Naive thymus-derived CD4-positive, alpha-beta T cell (primary cell): ENCODE data around the gene ELMO3. TPM values are rescaled to one million over a fixed set of nuclear protein-coding genes. Genes with fewer than 3 reads are reported as not detected.

Experiments
- ATAC-seq: fragments of 150-1000 bp; cut with Tn5 transposase; 2 replicates; pipeline ENCODE4 v1.10.0; 2021; ENCODE audit warnings: mild to moderate bottlenecking, moderate library complexity
- CTCF ChIA-PET: fragments of 350-600 bp; sonication (Branson Sonifier 250); formaldehyde crosslinking; loops from one replicate; lab custom pipeline; 2021; ENCODE audit warnings: antibody characterized with exemption; lab: Charles Lee
- POLR2A ChIA-PET: fragments of 350-600 bp; sonication (Branson Sonifier 250); formaldehyde crosslinking; loops from one replicate; lab custom pipeline; 2021; ENCODE audit warnings: antibody characterized with exemption, inconsistent platforms; lab: Charles Lee
- DNase-seq, 9 donors: peaks; one replicate each; pipeline versions ENCODE4 v3.0.0 to v3.0.0-alpha.2; 2020 to 2022; ENCODE audit warnings: mixed read lengths in 1 of 9
- H3K27ac ChIP-seq: one replicate; pipeline ENCODE4 v1.7.0; 2013; ENCODE audit warnings: mild to moderate bottlenecking, low read depth, low read length, moderate library complexity
- H3K27me3 ChIP-seq, 2 donors: one replicate each; pipeline ENCODE4 v1.7.0; 2013; ENCODE audit warnings: low read length in 2 of 2, mild to moderate bottlenecking in 2 of 2, moderate library complexity in 2 of 2; ENCODE audit not compliant: control insufficient read depth in 2 of 2, insufficient read depth in 2 of 2
- H3K36me3 ChIP-seq, 3 experiments: 1 replicate in 2 of 3; 2 replicates in 1 of 3; pipeline ENCODE4 v1.7.0; 2013; ENCODE audit warnings: low read length in 3 of 3, mild to moderate bottlenecking in 3 of 3, moderate library complexity in 1 of 3; ENCODE audit not compliant: insufficient read depth in 3 of 3, control insufficient read depth in 2 of 3
- H3K4me1 ChIP-seq, 2 donors: one replicate each; pipeline ENCODE4 v1.7.0; 2013; ENCODE audit warnings: low read length in 2 of 2, mild to moderate bottlenecking in 2 of 2, moderate library complexity in 1 of 2; ENCODE audit not compliant: control insufficient read depth in 2 of 2, insufficient read depth in 2 of 2
- H3K4me3 ChIP-seq: 2 replicates; pipeline ENCODE4 v1.7.0; 2013; ENCODE audit warnings: mild to moderate bottlenecking, low read length
- H3K9me3 ChIP-seq, 3 experiments: 1 replicate in 2 of 3; 2 replicates in 1 of 3; pipeline ENCODE4 v1.7.0; 2013; ENCODE audit warnings: low read length in 3 of 3; ENCODE audit not compliant: control insufficient read depth in 2 of 3
- H3K27ac Mint-ChIP-seq, 9 donors: one replicate each; pipeline ENCODE4 v1.8.0; 2020 to 2022; ENCODE audit warnings: mixed read lengths in 9 of 9, mild to moderate bottlenecking in 8 of 9, moderate library complexity in 5 of 9, inconsistent platforms in 2 of 9
- H3K27me3 Mint-ChIP-seq, 5 donors: one replicate each; pipeline ENCODE4 v1.8.0; 2021 to 2022; ENCODE audit warnings: mixed read lengths in 5 of 5, mild to moderate bottlenecking in 1 of 5
- H3K36me3 Mint-ChIP-seq, 5 donors: one replicate each; pipeline ENCODE4 v1.8.0; 2020 to 2022; ENCODE audit warnings: mixed read lengths in 5 of 5, mild to moderate bottlenecking in 3 of 5, inconsistent platforms in 1 of 5
- H3K4me1 Mint-ChIP-seq, 7 donors: one replicate each; pipeline ENCODE4 v1.8.0; 2020 to 2022; ENCODE audit warnings: mixed read lengths in 7 of 7, mild to moderate bottlenecking in 3 of 7, inconsistent platforms in 1 of 7
- H3K4me3 Mint-ChIP-seq, 10 donors: one replicate each; pipeline ENCODE4 v1.8.0; 2020 to 2022; ENCODE audit warnings: mild to moderate bottlenecking in 10 of 10, mixed read lengths in 10 of 10, moderate library complexity in 6 of 10, inconsistent platforms in 2 of 10
- H3K9me3 Mint-ChIP-seq, 11 donors: one replicate each; pipeline ENCODE4 v1.8.0; 2020 to 2022; ENCODE audit warnings: mixed read lengths in 11 of 11, mild to moderate bottlenecking in 4 of 11, inconsistent platforms in 1 of 11, moderate library complexity in 1 of 11
- intact Hi-C, 2 donors: fragments of 100-400 bp; cut with micrococcal nuclease; formaldehyde crosslinking; loops; one replicate each; pipeline ENCODE4 v1.15.1; 2023
- polyA plus RNA-seq, 2 donors: library from polyadenylated mRNA; unstranded; fragments of 300-500 nt; fragmentation: Illumina TruSeq; gene quantifications; one replicate each; pipeline ENCODE4 v1.2.3, GENCODE V29; 2021
- total RNA-seq, 6 experiments: library from RNA in 5 of 6; stranded (reverse) in 5 of 6; gene quantifications; 1 replicate in 5 of 6; 2 replicates in 1 of 6; pipeline ENCODE4 v1.2.3 and lab custom pipeline; 2021 to 2026

Gene ELMO3
- total and polyA plus RNA-seq, 7 experiments from 2014 or later = 0.07 to 9.1 (median 5.6) TPM; not detected in 1

DNA sequence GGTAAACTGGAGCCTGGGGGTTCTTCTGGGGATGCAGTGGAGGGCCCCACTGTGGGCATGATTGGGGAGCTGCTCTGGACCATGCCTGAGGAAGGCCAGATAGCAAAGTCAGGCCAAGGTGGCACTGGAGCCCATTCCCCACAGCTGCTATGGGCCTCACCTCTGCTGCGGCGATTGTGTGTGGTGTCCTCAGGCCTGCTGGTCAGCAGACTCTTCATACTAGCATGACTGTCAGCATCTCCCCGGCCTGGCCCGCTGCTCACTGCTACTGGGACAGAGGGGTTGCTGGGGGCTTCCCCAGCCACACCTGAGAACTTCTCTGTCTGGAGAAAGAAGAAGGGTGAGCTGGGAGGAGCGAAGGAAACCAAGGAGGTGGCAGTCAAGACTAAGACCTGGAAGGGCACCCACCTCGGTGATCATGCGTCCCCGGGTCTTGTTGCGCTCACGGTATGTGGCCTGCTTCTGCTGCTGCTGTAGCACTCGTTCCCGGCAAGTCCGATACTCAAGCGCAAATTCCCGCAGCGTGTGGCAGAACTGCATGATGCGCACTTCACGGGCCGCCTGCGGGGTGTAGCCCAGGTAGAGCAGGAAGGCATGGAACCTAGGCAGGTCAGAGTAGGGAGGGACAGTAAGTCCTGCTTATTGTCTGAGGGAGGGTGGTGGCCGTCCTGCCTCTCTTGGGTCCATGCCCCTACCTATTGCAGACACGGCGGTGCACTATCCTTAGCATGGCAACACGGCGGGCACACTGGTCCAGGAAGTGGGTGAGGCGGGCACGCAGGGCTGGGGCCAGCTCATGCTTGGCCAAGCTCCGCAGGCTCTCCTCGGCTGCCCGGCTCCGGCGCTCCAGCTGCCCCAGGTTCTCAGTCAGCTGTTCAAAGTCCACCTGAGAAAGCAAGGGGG, 31.2 kb downstream of the ELMO3 start:
- Histone ChIP-seq H3K4me3 (no peak overlapping the region), H3K9me3 (no peaks in the 10 kb centered on the region), H3K36me3 (peaks cover 9 to 64% (median 10%) of the 10 kb centered on the region in 3 experiments), H3K27ac (no peak overlapping the region), H3K27me3 (no peaks in the 10 kb centered on the region), H3K4me1 (peaks cover 14 to 24% of the 10 kb centered on the region in 2 donors)
- ChIA-PET POLR2A (interaction anchor here (0.6 to 0.9 kb wide), 3 partner anchors 13 to 15 kb away, joined by 3 to 4 read pairs (median 3); no protein-coding TSS in a partner anchor), CTCF (interaction anchor here (0.6 kb wide), 2 partner anchors 216 to 360 kb away, joined by 3 read pairs; no protein-coding TSS in a partner anchor)
- H3K9me3 Mint-ChIP-seq = no peaks in the 10 kb centered on the region
- H3K4me1 Mint-ChIP-seq = peaks cover 21 to 36% (median 29%) of the 10 kb centered on the region in 7 donors
- ATAC-seq = no peak
- DNase-seq = no peak
- intact Hi-C loops = loop anchor here in 1 of 2 donors (5.0 kb wide), 3 partner anchors 332 to 1902 kb away; partner anchors contain the start of genes CHTF8, CTCF and UTP4
- H3K36me3 Mint-ChIP-seq = peaks cover 4 to 16% (median 7%) of the 10 kb centered on the region in 5 donors
- H3K27me3 Mint-ChIP-seq = no peaks in the 10 kb centered on the region
- peak overlapping the region in 2 of 10 donors; percentile 6 to 21 for H3K4me3 Mint-ChIP-seq
- peak overlapping the region in 1 of 9 donors; percentile 26 for H3K27ac Mint-ChIP-seq

DNA sequence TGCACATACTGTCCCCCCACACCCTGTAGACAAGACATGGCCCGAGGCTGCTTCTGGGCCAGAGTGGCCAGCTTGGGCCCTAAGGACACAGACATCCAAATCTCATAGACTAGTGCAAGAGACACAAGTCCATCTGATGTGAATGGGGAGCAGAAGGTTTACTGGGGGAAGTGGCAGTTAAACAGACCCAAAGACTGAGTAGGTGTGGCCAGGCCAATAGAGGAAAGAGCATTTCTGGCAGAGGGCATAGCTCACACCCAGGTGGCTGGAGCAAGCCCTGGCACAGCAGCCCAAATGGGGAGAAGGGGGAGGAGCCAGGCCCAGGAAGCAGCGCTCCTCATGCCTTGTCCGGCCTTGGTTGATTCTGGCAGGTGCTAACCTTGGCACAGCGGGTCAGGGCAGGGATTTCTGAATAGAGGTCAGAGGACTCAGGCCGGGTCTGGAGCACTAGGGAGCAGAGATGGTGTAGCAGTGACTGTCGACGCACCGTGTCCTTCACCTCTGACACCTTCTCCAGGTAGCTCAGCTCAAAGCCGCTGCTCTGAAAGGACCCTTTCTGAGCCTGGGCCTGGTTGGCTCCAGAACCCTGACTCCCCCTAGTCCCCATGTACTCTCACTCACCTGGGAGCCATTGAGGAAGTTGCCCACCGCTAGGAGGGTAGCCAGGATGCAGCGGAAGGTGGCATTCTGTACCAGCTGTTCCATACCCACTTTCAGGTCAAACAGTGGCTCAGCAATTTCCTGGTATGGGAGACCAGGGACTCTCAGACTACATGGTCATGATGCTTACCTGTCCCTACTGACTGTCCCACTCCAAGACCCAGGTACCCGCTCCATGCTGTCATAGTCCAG, 32.1 kb downstream of the ELMO3 start:
- Histone ChIP-seq H3K27me3 (no peaks in the 10 kb centered on the region), H3K4me1 (peaks cover 16 to 18% of the 10 kb centered on the region in 2 donors), H3K27ac (no peak overlapping the region), H3K4me3 (no peak overlapping the region), H3K9me3 (no peaks in the 10 kb centered on the region), H3K36me3 (peaks cover 9 to 70% (median 10%) of the 10 kb centered on the region in 3 experiments)
- DNase-seq (no peak), ATAC-seq (no peak)
- Mint-ChIP-seq H3K9me3 (no peaks in the 10 kb centered on the region), H3K4me3 (no peak overlapping the region), H3K27me3 (no peaks in the 10 kb centered on the region), H3K4me1 (peaks cover 16 to 27% (median 21%) of the 10 kb centered on the region in 7 donors), H3K36me3 (peaks cover 4 to 18% (median 8%) of the 10 kb centered on the region in 5 donors), H3K27ac (peak overlapping the region in 2 of 9 donors; percentile 26 to 48)
- POLR2A ChIA-PET = interaction anchor here (0.6 to 0.9 kb wide), 3 partner anchors 12 to 14 kb away, joined by 3 to 4 read pairs (median 3); no protein-coding TSS in a partner anchor
- CTCF ChIA-PET = interaction anchor here (0.6 kb wide), 1 partner anchor 361 kb away, joined by 3 read pairs; no protein-coding TSS in a partner anchor
- intact Hi-C loops = no loop called here

DNA sequence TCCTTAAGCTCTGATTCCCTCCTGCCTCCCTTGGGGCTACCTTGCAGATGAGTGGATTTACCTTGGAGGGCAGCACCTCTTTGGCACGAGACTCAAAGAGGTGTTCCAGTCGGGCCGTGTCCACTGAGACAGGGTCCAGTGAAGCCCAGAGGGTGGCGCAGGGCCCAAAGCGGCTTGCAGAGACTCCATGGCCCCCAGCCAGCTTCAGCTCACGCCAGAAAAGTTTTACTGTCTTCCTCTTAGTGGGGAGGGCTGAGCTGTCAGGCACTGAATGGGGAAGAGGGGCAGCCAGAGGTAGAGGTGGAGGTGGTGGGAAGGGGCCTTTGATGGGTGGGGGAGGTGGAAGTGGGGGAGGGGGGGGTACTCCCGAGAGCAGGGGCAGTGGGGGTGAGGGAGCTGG, 34.7 kb downstream of the ELMO3 start:
- H3K4me1 Mint-ChIP-seq = peaks cover 0 to 8% (median 2%) of the 10 kb centered on the region in 7 donors
- peak overlapping the region in 1 of 9 donors; percentile 41 for H3K27ac Mint-ChIP-seq
- Histone ChIP-seq H3K4me3 (no peak overlapping the region), H3K27ac (no peak overlapping the region), H3K9me3 (no peaks in the 10 kb centered on the region), H3K27me3 (no peaks in the 10 kb centered on the region), H3K36me3 (peaks cover 3 to 81% (median 4%) of the 10 kb centered on the region in 3 experiments), H3K4me1 (peaks cover 0 to 5% of the 10 kb centered on the region in 2 donors)
- DNase-seq = no peak
- intact Hi-C loops = no loop called here
- CTCF ChIA-PET = no interaction called here
- no peak overlapping the region for H3K4me3 Mint-ChIP-seq
- peaks cover 4 to 26% (median 7%) of the 10 kb centered on the region in 5 donors for H3K36me3 Mint-ChIP-seq
- no peaks in the 10 kb centered on the region for H3K9me3 Mint-ChIP-seq
- no peak for ATAC-seq
- H3K27me3 Mint-ChIP-seq = no peaks in the 10 kb centered on the region
- POLR2A ChIA-PET = interaction anchor here (2.1 kb wide), 1 partner anchor 11 kb away, joined by 7 read pairs; no protein-coding TSS in a partner anchor

DNA sequence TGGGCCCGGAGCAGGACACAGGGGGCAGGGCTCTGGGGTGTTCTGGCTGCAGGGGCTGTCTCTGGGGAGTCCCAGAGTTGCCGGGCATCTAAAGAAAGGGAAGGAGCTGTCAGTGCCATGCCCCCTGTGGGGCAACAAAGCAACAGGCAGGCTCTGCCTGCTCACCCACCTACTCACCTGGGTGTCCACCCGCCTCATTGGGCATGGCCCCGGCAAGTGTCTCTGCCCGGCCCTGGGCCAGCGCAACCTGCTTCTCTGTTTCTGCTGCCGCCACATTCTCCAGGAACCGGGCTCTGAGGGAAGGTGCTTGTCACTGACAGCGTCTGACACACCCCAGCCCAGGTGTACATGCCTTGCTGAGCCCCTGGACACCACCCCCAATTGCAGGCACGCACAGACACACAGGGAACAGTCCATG, 35.3 kb downstream of the ELMO3 start:
- H3K27me3 Mint-ChIP-seq = no peaks in the 10 kb centered on the region
- H3K27ac ChIP-seq = no peak overlapping the region
- ChIA-PET POLR2A (interaction anchor here (1.6 to 2.1 kb wide), 2 partner anchors 10 to 14 kb away, joined by 3 to 7 read pairs; partner anchors contain the start of gene FHOD1), CTCF (interaction anchor here (1.5 kb wide), 1 partner anchor 1294 kb away, joined by 6 read pairs; no protein-coding TSS in a partner anchor)
- H3K4me1 Mint-ChIP-seq = peaks cover 0 to 11% (median 2%) of the 10 kb centered on the region in 7 donors
- H3K27me3 ChIP-seq = no peaks in the 10 kb centered on the region
- no peaks in the 10 kb centered on the region for H3K9me3 ChIP-seq
- H3K36me3 Mint-ChIP-seq = peaks cover 4 to 27% (median 7%) of the 10 kb centered on the region in 5 donors
- peaks cover 0 to 81% (median 4%) of the 10 kb centered on the region in 3 experiments for H3K36me3 ChIP-seq
- DNase-seq = no peak
- no peaks in the 10 kb centered on the region for H3K9me3 Mint-ChIP-seq
- H3K4me3 Mint-ChIP-seq = no peak overlapping the region
- ATAC-seq = no peak
- peaks cover 0 to 5% of the 10 kb centered on the region in 2 donors for H3K4me1 ChIP-seq
- intact Hi-C loops = no loop called here
- no peak overlapping the region for H3K4me3 ChIP-seq
- peak overlapping the region in 2 of 9 donors; percentile 9 to 45 for H3K27ac Mint-ChIP-seq

DNA sequence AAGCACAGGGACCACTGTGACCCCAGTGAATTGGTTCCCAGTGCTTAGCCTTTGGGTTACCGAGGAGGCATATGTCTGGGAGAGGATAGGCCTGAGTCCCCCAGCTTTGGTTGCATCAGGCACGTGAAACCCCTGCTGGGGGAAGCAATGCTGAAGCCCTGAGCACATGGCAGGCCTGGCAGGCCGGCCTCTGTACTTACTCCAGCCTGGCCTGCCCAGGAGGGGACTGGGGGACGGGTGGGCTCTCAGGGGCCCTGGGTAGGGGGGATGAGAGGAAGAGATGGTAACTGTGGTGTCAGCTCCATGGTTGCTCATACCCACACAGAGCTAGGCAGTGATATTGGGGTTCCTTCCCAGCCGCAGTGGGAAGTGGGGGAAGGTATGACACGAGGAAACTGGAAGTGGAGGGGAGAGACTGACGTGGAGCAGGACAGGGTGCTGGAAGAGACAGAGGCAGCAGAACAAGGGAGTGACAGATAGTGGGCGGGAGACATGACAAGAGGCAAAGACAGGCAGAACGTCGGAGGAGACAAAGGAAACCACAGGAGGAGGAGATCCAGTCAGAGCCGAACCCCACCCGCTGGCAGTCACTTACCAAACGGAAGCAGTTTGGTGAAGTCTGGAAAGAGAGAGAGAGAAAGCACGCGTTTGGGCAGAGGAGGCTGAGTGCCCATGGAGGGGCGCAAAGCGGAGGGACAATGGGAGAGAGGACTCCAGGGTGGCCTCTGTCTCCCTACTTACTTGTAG, 37.1 kb downstream of the ELMO3 start:
- H3K27ac Mint-ChIP-seq = peak overlapping the region in 7 of 9 donors; percentile 61 to 87 (median 77)
- Histone ChIP-seq H3K4me1 (peaks cover 0 to 5% of the 10 kb centered on the region in 2 donors), H3K9me3 (no peaks in the 10 kb centered on the region), H3K4me3 (no peak overlapping the region), H3K36me3 (peaks cover 0 to 72% (median 3%) of the 10 kb centered on the region in 3 experiments), H3K27ac (no peak overlapping the region), H3K27me3 (no peaks in the 10 kb centered on the region)
- intact Hi-C loops = loop anchor here in 1 of 2 donors (1.0 kb wide), 2 partner anchors 8 to 10 kb away; no protein-coding TSS in a partner anchor
- H3K9me3 Mint-ChIP-seq = no peaks in the 10 kb centered on the region
- CTCF ChIA-PET = interaction anchor here (1.5 kb wide), 1 partner anchor 1292 kb away, joined by 6 read pairs; no protein-coding TSS in a partner anchor
- ATAC-seq = peak; percentile 68
- H3K4me1 Mint-ChIP-seq = peaks cover 0 to 14% (median 2%) of the 10 kb centered on the region in 7 donors
- H3K36me3 Mint-ChIP-seq = peaks cover 0 to 23% (median 7%) of the 10 kb centered on the region in 5 donors
- H3K27me3 Mint-ChIP-seq = no peaks in the 10 kb centered on the region
- POLR2A ChIA-PET = interaction anchor here (0.8 to 1.6 kb wide), 3 partner anchors 9 to 46 kb away, joined by 3 to 7 read pairs (median 4); partner anchors contain the start of genes FHOD1 and TMEM208
- peak in 3 of 9 donors; percentile 13 to 34 (median 28) for DNase-seq
- H3K4me3 Mint-ChIP-seq = peak overlapping the region in 9 of 10 donors; percentile 18 to 61 (median 39)
